Fibroblast of mammary gland (primary cell): ENCODE data around the gene MIPEP.

Experiments used
- DNase-seq: peaks from one replicate; pipeline ENCODE4 v3.0.0-alpha.2; 2010; ENCODE audit warnings: low read depth
- H3K4me3 ChIP-seq: 2 replicates; pipeline ENCODE4 v1.5.1; 2011; ENCODE audit warnings: low read depth, mild to moderate bottlenecking, low read length, moderate library complexity; ENCODE audit not compliant: control insufficient read depth
- CTCF ChIP-seq: conservative IDR thresholded peaks from 2 replicates; pipeline ENCODE4 v1.5.1; 2011; ENCODE audit warnings: low read depth, low read length, inconsistent platforms; ENCODE audit not compliant: control insufficient read depth, insufficient read depth

Gene MIPEP

DNA sequence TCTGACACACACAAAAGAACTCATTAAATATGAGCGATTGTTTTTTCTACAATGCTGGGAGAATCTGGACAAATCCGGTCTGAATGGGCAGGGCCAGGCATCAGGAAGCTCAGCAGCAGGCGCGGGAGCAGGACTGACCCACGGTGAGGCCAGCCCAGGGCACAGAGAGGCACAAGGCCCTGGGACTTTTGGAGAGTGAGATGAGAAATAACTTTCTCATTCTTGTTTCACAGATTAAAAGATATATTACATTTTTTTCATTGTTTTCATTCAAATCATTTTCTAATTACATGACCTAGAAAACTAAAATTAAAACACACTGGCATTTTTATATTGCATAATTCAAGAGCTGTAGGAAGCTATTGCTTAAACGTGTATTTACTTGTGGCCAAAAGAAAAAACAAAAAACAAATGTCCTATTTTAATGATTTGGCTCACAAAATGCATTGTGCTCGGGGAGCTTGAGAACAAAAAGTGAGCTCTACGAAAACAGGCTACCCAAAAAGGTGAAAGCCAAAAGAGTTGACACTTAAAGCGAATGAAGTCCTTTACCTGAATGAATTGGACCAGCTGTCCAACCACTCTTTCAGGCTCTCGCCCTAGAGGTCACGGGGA lies 185.8 kb downstream of the MIPEP start:
- no peak for DNase-seq

GRCh38 chr13:23701636-23702035 lies 187.6 kb downstream of the MIPEP start:
- no peak overlapping the region for H3K4me3 ChIP-seq
- no peak for TF ChIP-seq CTCF
- peak; percentile 99 for DNase-seq

More for the DNA sequence above, 185.8 kb downstream of the MIPEP start:
- no peak for TF ChIP-seq CTCF
- H3K4me3 ChIP-seq, result no peak overlapping the region

GRCh38 chr13:23701186-23701585 lies 188.0 kb downstream of the MIPEP start:
- DNase-seq, result no peak
- no peak for TF ChIP-seq CTCF
- no peak overlapping the region for H3K4me3 ChIP-seq

GRCh38 chr13:23699271-23699670 lies 189.9 kb downstream of the MIPEP start:
- no peak overlapping the region for H3K4me3 ChIP-seq
- TF ChIP-seq CTCF, result no peak

DNA sequence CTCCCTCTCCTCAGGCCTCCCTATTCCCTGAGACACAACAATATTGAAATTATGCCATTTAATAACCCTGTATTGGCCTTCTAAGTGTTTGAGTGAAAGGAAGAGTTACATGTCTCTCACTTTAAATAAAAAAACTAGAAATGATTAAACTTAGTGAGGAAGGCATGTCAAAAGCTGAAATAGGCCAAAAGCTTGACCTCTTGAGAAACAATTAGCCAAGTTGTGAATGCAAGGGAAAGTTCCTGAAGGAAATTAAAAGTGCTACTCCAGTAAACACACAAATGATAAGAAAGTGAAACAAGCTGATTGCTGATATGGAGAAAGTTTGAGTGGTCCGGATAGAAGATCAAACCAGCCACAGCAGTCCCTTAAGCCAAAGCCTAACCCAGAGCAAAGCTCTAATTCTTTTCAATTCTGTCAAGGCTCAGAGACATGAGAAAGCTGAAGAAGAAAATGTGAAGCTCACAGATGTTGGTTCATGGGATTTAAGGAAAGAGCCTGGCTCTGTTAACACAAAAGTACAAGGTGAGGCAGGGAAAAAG lies 191.4 kb downstream of the MIPEP start:
- H3K4me3 ChIP-seq, result no peak overlapping the region
- TF ChIP-seq CTCF, result no peak
- no peak for DNase-seq

More at GRCh38 chr13:23699271-23699670, 189.9 kb downstream of the MIPEP start:
- peak; percentile 58 for DNase-seq

DNA sequence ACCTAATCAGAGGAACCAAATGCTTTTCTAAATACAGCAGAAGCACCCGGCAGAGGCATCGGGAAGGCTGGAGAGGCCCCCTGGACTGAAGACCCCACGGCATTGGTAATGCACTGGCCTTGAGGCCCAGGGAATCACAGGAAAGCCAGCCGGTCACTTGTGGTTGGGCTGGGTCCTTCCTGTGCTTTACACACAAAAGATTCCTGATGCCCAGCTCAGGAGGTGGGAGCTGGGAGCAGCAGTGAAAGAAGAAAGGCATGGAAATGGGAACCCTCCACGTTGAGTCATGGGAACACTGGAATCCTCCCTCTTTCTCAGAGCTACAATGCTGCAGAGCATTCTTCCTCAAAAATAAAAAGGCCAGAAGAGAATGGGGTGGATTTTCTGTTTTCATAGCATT lies 192.6 kb downstream of the MIPEP start:
- DNase-seq, result no peak
- no peak overlapping the region for H3K4me3 ChIP-seq
- TF ChIP-seq CTCF, result no peak

DNA sequence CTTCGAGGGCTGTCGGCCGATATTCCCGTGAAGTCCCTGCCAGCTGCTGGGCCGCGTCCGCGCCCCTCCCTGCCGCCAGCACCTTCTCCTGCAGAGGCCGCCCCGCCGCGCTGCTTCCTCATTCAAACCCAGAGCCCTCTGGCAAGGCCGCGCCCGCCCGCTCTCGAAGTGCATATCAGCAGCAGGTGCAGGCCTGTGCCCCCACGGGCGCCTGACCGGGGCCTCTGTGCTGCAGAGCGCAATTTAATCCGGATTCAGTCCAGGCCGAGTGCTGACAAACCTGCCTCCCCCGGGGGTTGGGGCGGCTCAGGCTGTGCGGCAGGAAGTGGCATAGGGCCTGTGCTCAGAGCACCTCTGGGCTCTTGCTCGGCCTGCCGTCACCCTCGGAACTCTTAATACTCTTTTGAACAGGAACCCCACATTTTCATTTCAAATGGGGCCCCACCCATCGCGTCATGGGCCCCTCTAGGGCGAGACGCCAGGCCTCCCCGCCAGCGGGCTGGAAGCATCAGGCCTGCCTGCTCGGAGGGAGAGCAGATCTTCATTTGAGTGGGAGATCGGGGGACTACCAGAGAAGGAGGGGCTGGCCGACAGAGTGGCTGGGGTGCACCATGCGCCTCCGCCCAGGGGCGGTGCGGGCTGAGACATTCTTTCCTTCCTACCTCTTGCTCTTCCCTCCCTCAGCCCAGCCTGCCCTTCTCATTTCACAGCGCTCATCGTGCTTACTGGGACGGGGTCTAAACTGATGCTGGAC lies 193.3 kb downstream of the MIPEP start:
- no peak for DNase-seq
- no peak overlapping the region for H3K4me3 ChIP-seq
- TF ChIP-seq CTCF, result no peak
